Keratinocyte (primary cell): ENCODE measurements around the gene ANKRD33. TPM values are rescaled to one million over a fixed set of nuclear protein-coding genes. Genes with fewer than 3 reads are reported as not detected.

Experiments used
- DNase-seq: peaks from one replicate; pipeline ENCODE4 v3.0.0-alpha.2; 2011; ENCODE audit warnings: low read depth, missing footprints, low spot score
- FAIRE-seq: peaks from 2 replicates; lab custom pipeline; 2011; peaks lifted over from hg19 to GRCh38; lab: Jason Lieb, UNC
- H2AFZ ChIP-seq: 2 replicates; pipeline ENCODE4 v1.6.0; 2012; ENCODE audit warnings: low read length, control low read depth, inconsistent platforms; ENCODE audit not compliant: control insufficient read depth
- H3K27ac ChIP-seq: 2 replicates; pipeline ENCODE4 v1.5.1; 2011; ENCODE audit warnings: low read length; ENCODE audit not compliant: control insufficient read depth, insufficient read depth
- H3K27me3 ChIP-seq: 3 replicates; pipeline ENCODE4 v1.6.0; 2011; ENCODE audit warnings: low read length; ENCODE audit not compliant: control insufficient read depth, insufficient read depth; ENCODE audit errors: extremely low read depth
- H3K36me3 ChIP-seq, 2 experiments: 2 replicates in 1 of 2; 3 replicates in 1 of 2; pipeline ENCODE4 v1.5.1; 2011; ENCODE audit warnings: low read length in 2 of 2, mild to moderate bottlenecking in 1 of 2; ENCODE audit not compliant: control insufficient read depth in 2 of 2, insufficient read depth in 2 of 2; ENCODE audit errors: extremely low read depth in 1 of 2
- H3K4me1 ChIP-seq: 3 replicates; pipeline ENCODE4 v1.5.1; 2011; ENCODE audit warnings: low read length; ENCODE audit not compliant: control insufficient read depth, insufficient read depth; ENCODE audit errors: extremely low read depth
- H3K4me2 ChIP-seq: 3 replicates; pipeline ENCODE4 v1.6.0; 2011; ENCODE audit warnings: low read depth, low read length; ENCODE audit not compliant: control insufficient read depth, insufficient read depth; ENCODE audit errors: extremely low read depth
- H3K4me3 ChIP-seq, 3 experiments: fragments of 200-600 bp in 1 of 3; sonication (generic) in 1 of 3; 2 replicates in 2 of 3; 3 replicates in 1 of 3; pipeline ENCODE4 v1.5.1; 2011 to 2016; ENCODE audit warnings: low read length in 3 of 3, mild to moderate bottlenecking in 3 of 3, control low read depth in 2 of 3, inconsistent platforms in 1 of 3, low read depth in 1 of 3, mixed read lengths in 1 of 3, mixed run types in 1 of 3, moderate library complexity in 1 of 3; ENCODE audit not compliant: control insufficient read depth in 2 of 3, insufficient read depth in 2 of 3; ENCODE audit errors: extremely low read depth in 1 of 3
- H3K79me2 ChIP-seq: 2 replicates; pipeline ENCODE4 v1.6.0; 2012; ENCODE audit warnings: low read length; ENCODE audit not compliant: control insufficient read depth, insufficient read depth
- H3K9ac ChIP-seq: 3 replicates; pipeline ENCODE4 v1.6.0; 2011; ENCODE audit warnings: low read length; ENCODE audit not compliant: control insufficient read depth, insufficient read depth; ENCODE audit errors: extremely low read depth
- H3K9me1 ChIP-seq: 3 replicates; pipeline ENCODE4 v1.6.0; 2011; ENCODE audit warnings: low read length; ENCODE audit not compliant: control insufficient read depth, insufficient read depth; ENCODE audit errors: extremely low read depth
- H3K9me3 ChIP-seq: 2 replicates; pipeline ENCODE4 v1.5.1; 2012; ENCODE audit warnings: low read depth, low read length; ENCODE audit not compliant: control insufficient read depth
- H4K20me1 ChIP-seq: 3 replicates; pipeline ENCODE4 v1.6.0; 2011; ENCODE audit warnings: low read length; ENCODE audit not compliant: control insufficient read depth, insufficient read depth; ENCODE audit errors: extremely low read depth
- CTCF ChIP-seq, 3 experiments: IDR thresholded peaks in 1 of 3; conservative IDR thresholded peaks in 1 of 3; optimal IDR thresholded peaks in 1 of 3; 2 replicates in 2 of 3; 3 replicates in 1 of 3; pipeline versions ENCODE3 to v1.5.1; 2011; ENCODE audit warnings: low read length in 3 of 3, mild to moderate bottlenecking in 3 of 3, moderate library complexity in 2 of 3, control low read depth in 1 of 3, inconsistent platforms in 1 of 3; ENCODE audit not compliant: insufficient read depth in 2 of 3; ENCODE audit errors: extremely low read depth in 1 of 3
- EZH2 ChIP-seq: IDR thresholded peaks from one replicate; pipeline ENCODE4 v1.6.1; 2012; ENCODE audit warnings: inconsistent platforms, mild to moderate bottlenecking, low read length, moderate library complexity
- dilution Hi-C: fragments of 300-500 bp; cut with MboI; formaldehyde crosslinking; loops from one replicate; pipeline ENCODE4 v1.7.0; 2020; ENCODE audit warnings: low sequenced_read_pairs; ENCODE audit not compliant: extremely low pct_ligation_motif_present
- polyA plus RNA-seq, 5 experiments: library from polyadenylated mRNA; depleted of rRNA in 3 of 5; stranded (reverse) in 3 of 5; stranded (forward) in 1 of 5; unstranded in 1 of 5; fragments of >200 nt; gene quantifications; 1 replicate in 1 of 5; 2 replicates in 3 of 5; 3 replicates in 1 of 5; pipeline versions ENCODE4 v1.2.1 to v1.2.3, GENCODE V29; 2011 to 2012; ENCODE audit warnings: missing spikeins in 2 of 5, low read depth in 1 of 5, low replicate concordance in 1 of 5

Gene ANKRD33
- polyA plus RNA-seq, 1 donor (not counting 4 experiments of a cell fraction or from before 2014, with no cell fraction given), result not detected

- Histone ChIP-seq H3K9me3 (no peaks in the 10 kb centered on the region), H3K9ac (no peak overlapping the region), H3K9me1 (no peaks in the 10 kb centered on the region), H3K27me3 (no peaks in the 10 kb centered on the region), H3K79me2 (no peaks in the 10 kb centered on the region), H3K27ac (no peak overlapping the region), H3K36me3 (no peaks in the 10 kb centered on the region), H2AFZ (no peak overlapping the region), H3K4me2 (no peak overlapping the region), H4K20me1 (no peaks in the 10 kb centered on the region), H3K4me1 (no peaks in the 10 kb centered on the region), H3K4me3 (no peak overlapping the region)
- TF ChIP-seq CTCF (optimal IDR thresholded peaks at IDR 0.05 in 1 of 3, IDR thresholded peaks at IDR 0.05 in 1 of 3, conservative IDR thresholded peaks at IDR 0.05 in 1 of 3; ENCODE audit: extremely low read depth in 1 of 3, insufficient read depth in 2 of 3, low read length in 3 of 3) (no peak), EZH2 (no peak)
- DNase-seq (no peak), FAIRE-seq (no peak)
- dilution Hi-C loops, result no loop called here
These were observed 28.0 kb downstream of the ANKRD33 start for GRCh38 chr12:51915951-51916350.

GRCh38 chr12:51917041-51917590 is 29.2 kb downstream of the ANKRD33 start:
- TF ChIP-seq EZH2, result no peak
- no peak for TF ChIP-seq CTCF (optimal IDR thresholded peaks at IDR 0.05 in 1 of 3, IDR thresholded peaks at IDR 0.05 in 1 of 3, conservative IDR thresholded peaks at IDR 0.05 in 1 of 3; ENCODE audit: extremely low read depth in 1 of 3, insufficient read depth in 2 of 3, low read length in 3 of 3)
- Histone ChIP-seq H3K79me2 (no peaks in the 10 kb centered on the region), H3K9ac (no peak overlapping the region), H3K4me1 (no peaks in the 10 kb centered on the region), H3K27ac (no peak overlapping the region), H3K9me1 (no peaks in the 10 kb centered on the region), H2AFZ (no peak overlapping the region), H3K9me3 (no peaks in the 10 kb centered on the region), H3K4me3 (no peak overlapping the region), H3K4me2 (no peak overlapping the region), H4K20me1 (no peaks in the 10 kb centered on the region), H3K27me3 (no peaks in the 10 kb centered on the region), H3K36me3 (no peaks in the 10 kb centered on the region)
- no peak for DNase-seq
- dilution Hi-C loops, result no loop called here
- no peak for FAIRE-seq
